ENCODE results near the gene USP32.

GRCh38 chr17:60129164-60129563 lies 262.8 kb downstream of the USP32 start:
- TF ChIP-seq CTCF (IDR thresholded peaks at IDR 0.05; ENCODE audit: low read length): no peak
- no peak for TF ChIP-seq EZH2 (IDR thresholded peaks at IDR 0.05; ENCODE audit: borderline replicate concordance, low read length)

All from OCI-LY1 (cell line).